Neural progenitor cell (in vitro differentiated cells): ENCODE measurements around the gene LAMA2. TPM values are rescaled to one million over a fixed set of nuclear protein-coding genes. Genes with fewer than 3 reads are reported as not detected.

Experiments used
- DNase-seq: peaks from one replicate; pipeline ENCODE4 v3.0.0-alpha.2; 2016; ENCODE audit warnings: low spot score
- H2AFZ ChIP-seq: fragments of 200-600 bp; sonication (generic); replicated peaks from 2 replicates; pipeline ENCODE4 v1.6.1; 2016; ENCODE audit warnings: antibody characterized with exemption
- H3F3A ChIP-seq: fragments of 200-600 bp; sonication (generic); 2 replicates; pipeline ENCODE4 v1.6.1; 2016; ENCODE audit warnings: antibody characterized with exemption, low read depth
- H3K27ac ChIP-seq: fragments of 200-600 bp; sonication (generic); 2 replicates; pipeline ENCODE4 v1.5.1; 2016; ENCODE audit warnings: mild to moderate bottlenecking
- H3K27me3 ChIP-seq: fragments of 200-600 bp; sonication (generic); 2 replicates; pipeline ENCODE4 v1.6.1; 2016; ENCODE audit warnings: mild to moderate bottlenecking, moderate library complexity
- H3K36me3 ChIP-seq: fragments of 200-600 bp; sonication (generic); 2 replicates; pipeline ENCODE4 v1.5.1; 2016
- H3K4me1 ChIP-seq: fragments of 200-600 bp; sonication (generic); 2 replicates; pipeline ENCODE4 v1.6.1; 2016; ENCODE audit warnings: mixed run types
- H3K4me2 ChIP-seq: fragments of 200-600 bp; sonication (generic); 2 replicates; pipeline ENCODE4 v1.6.1; 2016
- H3K4me3 ChIP-seq: fragments of 200-600 bp; sonication (generic); 2 replicates; pipeline ENCODE4 v1.5.1; 2016
- H3K79me2 ChIP-seq: fragments of 200-600 bp; sonication (generic); 2 replicates; pipeline ENCODE4 v1.6.1; 2016; ENCODE audit warnings: low read depth
- H3K9ac ChIP-seq: fragments of 200-600 bp; sonication (generic); 2 replicates; pipeline ENCODE4 v1.6.1; 2016
- H3K9me3 ChIP-seq: fragments of 200-600 bp; sonication (generic); 2 replicates; pipeline ENCODE4 v1.5.1; 2016; ENCODE audit warnings: low read depth
- H4K20me1 ChIP-seq: fragments of 200-600 bp; sonication (generic); 2 replicates; pipeline ENCODE4 v1.6.1; 2016; ENCODE audit warnings: low read depth
- H3K27ac Mint-ChIP-seq: 3 replicates; pipeline ENCODE4 v1.8.0; 2021; ENCODE audit warnings: mixed read lengths
- H3K27me3 Mint-ChIP-seq: 2 replicates; pipeline ENCODE4 v1.8.0; 2022; ENCODE audit warnings: low read depth, mild to moderate bottlenecking, inconsistent platforms, moderate library complexity, mixed read lengths; ENCODE audit not compliant: insufficient read depth
- H3K36me3 Mint-ChIP-seq: 3 replicates; pipeline ENCODE4 v1.8.0; 2021; ENCODE audit warnings: mixed read lengths
- H3K4me1 Mint-ChIP-seq: 3 replicates; pipeline ENCODE4 v1.8.0; 2021; ENCODE audit warnings: mixed read lengths
- H3K4me3 Mint-ChIP-seq: 3 replicates; pipeline ENCODE4 v1.8.0; 2021; ENCODE audit warnings: mild to moderate bottlenecking, moderate library complexity, mixed read lengths
- H3K9me3 Mint-ChIP-seq: 3 replicates; pipeline ENCODE4 v1.8.0; 2020; ENCODE audit warnings: mixed read lengths
- EZH2 ChIP-seq: fragments of 200-600 bp; sonication (generic); IDR thresholded peaks from 2 replicates; pipeline ENCODE4 v1.6.1; 2017; ENCODE audit warnings: antibody characterized with exemption, mild to moderate bottlenecking, moderate library complexity
- EZH2phosphoT487 ChIP-seq: fragments of 200-600 bp; sonication (generic); IDR thresholded peaks from 2 replicates; pipeline ENCODE4 v1.6.1; 2017; ENCODE audit warnings: antibody characterized with exemption
- total RNA-seq: library from RNA; depleted of rRNA; stranded (reverse); fragments of >200 nt; gene quantifications from 2 replicates; pipeline ENCODE4 v1.2.3, GENCODE V29; 2015; ENCODE audit warnings: low replicate concordance
- TF ChIP-seq, protein P1 (sequence below): fragments of 200-600 bp; sonication (generic); IDR thresholded peaks from 2 replicates; pipeline ENCODE4 v1.5.1; 2017; ENCODE audit warnings: antibody characterized with exemption, mild to moderate bottlenecking

LAMA2 gene
- total RNA-seq, 1 donor from 2014 or later, result 1.5 TPM

DNA sequence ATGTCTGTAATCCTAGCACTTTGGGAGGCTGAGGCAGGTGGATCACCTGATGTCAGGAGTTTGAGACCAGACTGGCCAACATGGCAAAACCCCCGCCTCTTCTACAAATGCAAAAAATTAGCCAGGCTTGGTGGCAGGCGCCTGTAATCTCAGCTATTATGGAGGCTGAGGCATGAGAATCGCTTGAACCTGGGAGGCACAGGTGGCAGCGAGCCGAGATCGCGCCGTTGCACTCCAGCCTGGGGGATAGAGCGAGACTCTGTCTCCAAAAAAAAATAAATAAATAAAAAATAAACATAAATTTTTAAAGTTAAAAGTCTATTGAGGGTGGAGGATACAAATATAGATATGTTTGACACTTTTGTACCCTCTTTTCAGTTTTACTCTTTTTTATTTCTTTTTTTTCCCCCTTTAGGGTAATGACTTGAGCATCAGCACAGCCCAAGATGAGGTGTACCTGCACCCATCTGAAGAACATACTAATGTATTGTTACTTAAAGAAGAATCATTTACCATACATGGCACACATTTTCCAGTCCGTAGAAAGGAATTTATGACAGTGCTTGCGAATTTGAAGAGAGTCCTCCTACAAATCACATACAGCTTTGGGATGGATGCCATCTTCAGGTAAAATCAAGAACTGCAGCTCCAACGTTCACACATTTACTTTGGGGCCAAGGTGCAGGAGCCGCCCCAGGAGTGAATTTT is 368.9 kb downstream of the LAMA2 start:
- no peaks in the 10 kb centered on the region for H4K20me1 ChIP-seq
- no peaks in the 10 kb centered on the region for H3K9me3 ChIP-seq
- Mint-ChIP-seq H3K4me1 (peaks cover 5% of the 10 kb centered on the region), H3K27ac (no peak overlapping the region), H3K27me3 (no peaks in the 10 kb centered on the region), H3K9me3 (no peaks in the 10 kb centered on the region), H3K4me3 (no peak overlapping the region), H3K36me3 (no peaks in the 10 kb centered on the region)
- H3K4me2 ChIP-seq, result no peak overlapping the region
- no peaks in the 10 kb centered on the region for H3K79me2 ChIP-seq
- H3K4me3 ChIP-seq, result no peak overlapping the region
- H3K4me1 ChIP-seq, result no peaks in the 10 kb centered on the region
- H3K36me3 ChIP-seq, result no peaks in the 10 kb centered on the region
- TF ChIP-seq, protein P1, sequence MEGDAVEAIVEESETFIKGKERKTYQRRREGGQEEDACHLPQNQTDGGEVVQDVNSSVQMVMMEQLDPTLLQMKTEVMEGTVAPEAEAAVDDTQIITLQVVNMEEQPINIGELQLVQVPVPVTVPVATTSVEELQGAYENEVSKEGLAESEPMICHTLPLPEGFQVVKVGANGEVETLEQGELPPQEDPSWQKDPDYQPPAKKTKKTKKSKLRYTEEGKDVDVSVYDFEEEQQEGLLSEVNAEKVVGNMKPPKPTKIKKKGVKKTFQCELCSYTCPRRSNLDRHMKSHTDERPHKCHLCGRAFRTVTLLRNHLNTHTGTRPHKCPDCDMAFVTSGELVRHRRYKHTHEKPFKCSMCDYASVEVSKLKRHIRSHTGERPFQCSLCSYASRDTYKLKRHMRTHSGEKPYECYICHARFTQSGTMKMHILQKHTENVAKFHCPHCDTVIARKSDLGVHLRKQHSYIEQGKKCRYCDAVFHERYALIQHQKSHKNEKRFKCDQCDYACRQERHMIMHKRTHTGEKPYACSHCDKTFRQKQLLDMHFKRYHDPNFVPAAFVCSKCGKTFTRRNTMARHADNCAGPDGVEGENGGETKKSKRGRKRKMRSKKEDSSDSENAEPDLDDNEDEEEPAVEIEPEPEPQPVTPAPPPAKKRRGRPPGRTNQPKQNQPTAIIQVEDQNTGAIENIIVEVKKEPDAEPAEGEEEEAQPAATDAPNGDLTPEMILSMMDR, result peak; percentile 85
- TF ChIP-seq EZH2phosphoT487, result no peak
- no peak for TF ChIP-seq EZH2
- H3K27me3 ChIP-seq, result no peaks in the 10 kb centered on the region
- H3F3A ChIP-seq, result no peaks in the 10 kb centered on the region
- no peak overlapping the region for H3K27ac ChIP-seq
- no peak overlapping the region for H3K9ac ChIP-seq
- DNase-seq, result peak; percentile 69
- H2AFZ ChIP-seq, result no peak overlapping the region

DNA sequence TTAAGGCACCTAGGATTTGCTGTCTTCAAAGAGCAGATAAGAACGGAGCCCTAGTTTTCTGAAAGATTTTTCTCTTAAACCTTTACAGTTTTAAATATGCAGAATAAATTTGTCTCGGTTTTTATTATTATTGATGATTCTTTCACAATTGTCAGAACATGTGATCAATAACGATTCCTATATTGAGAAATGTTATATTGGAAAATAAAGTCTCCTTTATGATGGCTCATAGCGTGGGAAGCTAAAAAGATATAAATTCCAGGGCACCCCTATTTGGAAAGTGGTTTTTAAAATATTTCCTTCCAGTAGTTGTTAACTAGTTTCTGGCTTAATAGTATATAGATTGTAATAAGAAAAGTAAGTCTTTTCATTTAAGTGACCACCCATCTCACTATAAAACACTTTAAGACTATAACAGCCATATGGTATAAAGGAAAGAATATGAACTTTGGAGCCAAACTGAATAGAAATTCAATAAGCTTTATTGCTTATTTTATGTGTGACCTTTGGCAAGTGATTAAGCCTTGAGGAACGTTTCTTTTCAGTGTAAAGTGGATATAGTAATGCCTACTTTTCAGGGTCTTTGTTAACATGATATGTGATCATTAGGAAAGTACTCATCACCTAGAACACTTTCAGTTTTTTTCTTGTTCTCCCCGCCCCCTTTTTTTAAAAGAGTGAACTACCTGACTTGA is 369.6 kb downstream of the LAMA2 start:
- H3K9ac ChIP-seq, result no peak overlapping the region
- H3K4me3 ChIP-seq, result no peak overlapping the region
- DNase-seq, result no peak
- H3K4me1 Mint-ChIP-seq, result peaks cover 5% of the 10 kb centered on the region
- H4K20me1 ChIP-seq, result no peaks in the 10 kb centered on the region
- H3K27ac Mint-ChIP-seq, result no peak overlapping the region
- H3K36me3 Mint-ChIP-seq, result no peaks in the 10 kb centered on the region
- no peaks in the 10 kb centered on the region for H3K9me3 Mint-ChIP-seq
- H3K27me3 Mint-ChIP-seq, result no peaks in the 10 kb centered on the region
- no peaks in the 10 kb centered on the region for H3F3A ChIP-seq
- H3K4me1 ChIP-seq, result no peaks in the 10 kb centered on the region
- H3K9me3 ChIP-seq, result no peaks in the 10 kb centered on the region
- no peak overlapping the region for H3K27ac ChIP-seq
- no peaks in the 10 kb centered on the region for H3K36me3 ChIP-seq
- no peak overlapping the region for H3K4me3 Mint-ChIP-seq
- no peaks in the 10 kb centered on the region for H3K27me3 ChIP-seq
- TF ChIP-seq, protein P1, result no peak
- TF ChIP-seq EZH2phosphoT487 (no peak), EZH2 (no peak)
- no peaks in the 10 kb centered on the region for H3K79me2 ChIP-seq
- H3K4me2 ChIP-seq, result no peak overlapping the region
- no peak overlapping the region for H2AFZ ChIP-seq

DNA sequence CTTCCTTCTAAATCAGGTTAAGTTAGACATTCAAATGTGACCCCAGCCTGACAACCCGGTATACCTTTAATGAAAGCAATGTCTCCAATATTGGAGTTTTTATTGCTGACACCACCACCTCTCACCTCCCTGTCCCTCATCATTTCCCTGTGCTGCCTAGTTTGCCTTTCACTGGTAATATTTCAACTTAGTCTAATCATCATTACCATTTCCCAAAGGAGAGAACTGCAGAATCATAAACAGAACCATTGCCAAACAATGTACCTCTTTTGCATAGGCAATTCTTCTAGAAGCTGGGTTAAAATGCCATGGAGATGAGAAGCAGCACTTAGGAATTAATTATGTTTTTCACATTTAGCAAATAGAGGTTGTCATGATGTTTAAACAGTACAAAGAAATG is 370.3 kb downstream of the LAMA2 start:
- TF ChIP-seq EZH2phosphoT487 (no peak), EZH2 (no peak)
- TF ChIP-seq, protein P1, result no peak
- no peaks in the 10 kb centered on the region for H3K27me3 Mint-ChIP-seq
- H3K4me1 Mint-ChIP-seq, result peaks cover 5% of the 10 kb centered on the region
- DNase-seq, result no peak
- Histone ChIP-seq H3K4me2 (no peak overlapping the region), H3K27me3 (no peaks in the 10 kb centered on the region), H3K4me1 (no peaks in the 10 kb centered on the region), H3K9me3 (no peaks in the 10 kb centered on the region), H3K9ac (no peak overlapping the region), H3K27ac (no peak overlapping the region), H2AFZ (no peak overlapping the region), H3K36me3 (no peaks in the 10 kb centered on the region), H4K20me1 (no peaks in the 10 kb centered on the region), H3K79me2 (no peaks in the 10 kb centered on the region), H3K4me3 (no peak overlapping the region), H3F3A (no peaks in the 10 kb centered on the region)
- no peak overlapping the region for H3K27ac Mint-ChIP-seq
- H3K9me3 Mint-ChIP-seq, result no peaks in the 10 kb centered on the region
- H3K36me3 Mint-ChIP-seq, result no peaks in the 10 kb centered on the region
- H3K4me3 Mint-ChIP-seq, result no peak overlapping the region
